HepG2 (cell line): ENCODE results near the gene MYH9. TPM values are rescaled to one million over a fixed set of nuclear protein-coding genes. Genes with fewer than 3 reads are reported as not detected.

Experiments used
- AGO1 ChIP-seq: fragments of 200-400 bp; formaldehyde crosslinking; IDR thresholded peaks from 2 replicates; pipeline ENCODE4 v1.6.1; 2017; ENCODE audit warnings: mild to moderate bottlenecking, low read depth, low read length, moderate library complexity; ENCODE audit not compliant: poor library complexity, severe bottlenecking
- CBFB ChIP-seq: sonication (generic); formaldehyde crosslinking; IDR thresholded peaks from 2 replicates; pipeline ENCODE4 v1.4.0; 2020; ENCODE audit warnings: missing genetic modification reagents
- ETV5 ChIP-seq: IDR thresholded peaks from 2 replicates; pipeline ENCODE4 v1.6.1; 2018; ENCODE audit warnings: missing biosample characterization, missing genetic modification reagents, inconsistent platforms, borderline replicate concordance
- FOXM1 ChIP-seq: sonication (generic); formaldehyde crosslinking; IDR thresholded peaks from 2 replicates; pipeline ENCODE4 v1.5.0; 2020; ENCODE audit warnings: missing genetic modification reagents
- HNRNPL ChIP-seq: fragments of 200-400 bp; formaldehyde crosslinking; IDR thresholded peaks from 2 replicates; pipeline ENCODE4 v1.6.1; 2017; ENCODE audit warnings: mild to moderate bottlenecking, low read depth, low read length
- MEF2D ChIP-seq: sonication (generic); formaldehyde crosslinking; IDR thresholded peaks from 2 replicates; pipeline ENCODE4 v1.5.1; 2020; ENCODE audit warnings: mild to moderate bottlenecking, missing genetic modification reagents
- NCOA2 ChIP-seq: sonication (generic); formaldehyde crosslinking; IDR thresholded peaks from 2 replicates; pipeline ENCODE4 v1.8.0; 2022; ENCODE audit warnings: inconsistent platforms
- NFE2L1 ChIP-seq: sonication (generic); formaldehyde crosslinking; IDR thresholded peaks from 2 replicates; pipeline ENCODE4 v1.4.0; 2020; ENCODE audit warnings: missing genetic modification reagents, mild to moderate bottlenecking, borderline replicate concordance
- NFIB ChIP-seq: sonication (generic); formaldehyde crosslinking; IDR thresholded peaks from 2 replicates; pipeline ENCODE4 v1.9.0; 2021; ENCODE audit warnings: missing genetic modification reagents, mild to moderate bottlenecking, borderline replicate concordance
- NFYC ChIP-seq: IDR thresholded peaks from 2 replicates; pipeline ENCODE4 v1.6.1; 2016; ENCODE audit warnings: missing genetic modification reagents, missing compliant biosample characterization
- SOX6 ChIP-seq, 2 experiments: fragments of 450-650 bp in 1 of 2; sonication (generic) in 1 of 2; formaldehyde crosslinking in 1 of 2; IDR thresholded peaks; 2 replicates each; pipeline versions ENCODE4 v1.4.0 to v1.6.1; 2017 to 2020; ENCODE audit warnings: antibody characterized with exemption in 1 of 2, mild to moderate bottlenecking in 1 of 2, missing genetic modification reagents in 1 of 2
- TCF12 ChIP-seq, 2 experiments: fragments of 450-650 bp in 1 of 2; sonication (generic) in 1 of 2; formaldehyde crosslinking in 1 of 2; IDR thresholded peaks; 2 replicates each; pipeline versions ENCODE4 v1.6.1 to v1.8.0; 2017 to 2022; ENCODE audit warnings: antibody characterized with exemption in 1 of 2, mild to moderate bottlenecking in 1 of 2, missing genetic modification reagents in 1 of 2, moderate library complexity in 1 of 2
- TRIM24 ChIP-seq: sonication (generic); formaldehyde crosslinking; IDR thresholded peaks from 2 replicates; pipeline ENCODE4 v1.8.0; 2022; ENCODE audit warnings: mild to moderate bottlenecking, missing genetic modification reagents
- ZNF136 ChIP-seq: sonication (generic); formaldehyde crosslinking; IDR thresholded peaks from 2 replicates; pipeline ENCODE4 v1.8.1; 2022; ENCODE audit warnings: low read depth, mild to moderate bottlenecking, moderate library complexity, missing genetic modification reagents
- ZNF713 ChIP-seq: sonication (generic); formaldehyde crosslinking; IDR thresholded peaks from 2 replicates; pipeline ENCODE4 v1.4.0; 2020; ENCODE audit warnings: mild to moderate bottlenecking, missing genetic modification reagents
- ZSCAN22 ChIP-seq: sonication (generic); formaldehyde crosslinking; IDR thresholded peaks from 2 replicates; pipeline ENCODE4 v1.4.0; 2020; ENCODE audit warnings: mild to moderate bottlenecking, missing genetic modification reagents
- polyA plus RNA-seq, 8 experiments: library from polyadenylated mRNA; depleted of rRNA in 3 of 8; stranded (reverse) in 7 of 8; unstranded in 1 of 8; fragments of >200 nt; fragmentation: Illumina TruSeq in 4 of 8; extraction: Trizol in 4 of 8; gene quantifications; 2 replicates each; pipeline versions ENCODE4 v1.2.1 to v1.2.3, GENCODE V29; 2011 to 2016; ENCODE audit warnings: low read depth in 4 of 8, missing spikeins in 1 of 8, mixed read lengths in 1 of 8; ENCODE audit not compliant: insufficient read depth in 1 of 8
- total RNA-seq, 5 experiments: library from RNA; depleted of rRNA; stranded (reverse); fragments of >200 nt; fragmentation: Illumina TruSeq; extraction: Trizol; gene quantifications; 2 replicates each; pipeline ENCODE4 v1.2.3, GENCODE V29; 2016; ENCODE audit warnings: low read depth in 1 of 5
- TF ChIP-seq, protein P1 (sequence below): sonication (generic); formaldehyde crosslinking; IDR thresholded peaks from 2 replicates; pipeline ENCODE4 v1.5.0; 2020; ENCODE audit warnings: mild to moderate bottlenecking, missing genetic modification reagents
- TF ChIP-seq, protein P2 (sequence below): sonication (generic); formaldehyde crosslinking; IDR thresholded peaks from 2 replicates; pipeline ENCODE4 v1.4.0; 2020; ENCODE audit warnings: missing genetic modification reagents
- TF ChIP-seq, protein P3 (sequence below): sonication (generic); formaldehyde crosslinking; IDR thresholded peaks from 2 replicates; pipeline ENCODE4 v1.8.0; 2022; ENCODE audit warnings: missing genetic modification reagents, mild to moderate bottlenecking, moderate library complexity, borderline replicate concordance

MYH9 gene
- total and polyA plus RNA-seq, 2 of the 13 experiments (the other 11 are each of a cell fraction or from before 2014, with no cell fraction given), result 50.7 to 98.5 TPM

DNA sequence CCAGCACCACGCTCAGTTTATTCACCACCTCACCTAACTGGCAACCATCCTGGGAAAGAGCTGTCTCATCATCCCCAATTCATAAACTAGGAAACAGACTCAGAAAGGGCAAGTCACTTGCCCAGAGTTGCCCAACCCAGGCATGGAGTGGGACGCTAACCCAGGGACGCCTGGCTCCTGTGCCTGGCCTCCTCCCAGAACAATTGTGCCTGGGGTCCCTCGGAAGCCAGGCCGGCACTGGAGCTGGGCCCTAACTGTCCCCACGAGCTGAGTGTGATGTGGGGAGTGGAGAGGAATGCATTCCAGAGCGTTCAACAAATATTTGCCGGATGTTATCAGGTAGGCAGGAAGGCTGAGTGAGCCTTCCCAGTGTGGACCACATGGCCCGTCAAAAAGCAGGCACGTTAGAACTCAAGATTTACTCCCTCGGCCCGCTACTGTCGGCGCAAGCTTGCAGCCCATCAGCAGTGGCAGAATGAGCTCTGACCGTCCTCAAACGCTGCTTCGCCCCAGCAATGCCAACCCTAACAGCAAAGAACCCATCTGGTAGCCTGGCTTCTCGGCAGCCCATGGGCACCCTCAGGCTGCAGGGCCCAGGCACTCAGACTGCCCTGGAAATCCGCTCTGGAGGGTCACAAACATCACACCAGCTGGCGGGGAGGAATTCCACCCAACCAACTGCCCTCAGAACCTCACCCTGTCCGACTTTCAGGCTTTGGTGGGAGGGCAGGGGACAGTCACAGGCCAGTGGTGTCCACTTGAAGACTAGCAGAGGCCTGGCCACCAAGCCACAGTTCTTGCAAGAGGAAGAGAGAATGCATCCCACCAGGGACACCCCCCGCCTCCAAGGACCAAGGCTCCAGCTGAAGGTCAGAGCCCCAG, 35.6 kb downstream of the MYH9 start (continued):
- TF ChIP-seq HNRNPL (peak; percentile 69; the same call in 1 of the 2 replicates), TCF12 (IDR thresholded peaks at IDR 0.05) (no peak), TCF12 (CRISPR knock-in tag; IDR thresholded peaks at IDR 0.05) (no peak), NFE2L1 (CRISPR knock-in tag) (no peak), TRIM24 (CRISPR knock-in tag) (no peak), AGO1 (no peak), SOX6 (IDR thresholded peaks at IDR 0.05) (no peak), SOX6 (CRISPR knock-in tag; IDR thresholded peaks at IDR 0.05) (peak; percentile 57), NCOA2 (peak; percentile 77), ETV5 (CRISPR knock-in tag) (peak; percentile 95), NFIB (CRISPR knock-in tag) (no peak), FOXM1 (CRISPR knock-in tag) (no peak), ZSCAN22 (CRISPR knock-in tag) (no peak), ZNF713 (0 out of 2 replicates have a peak, but pooled peaks have one; percentile 26), ZNF136 (CRISPR knock-in tag) (no peak), NFYC (no peak; the same call in 1 of the 2 replicates), CBFB (no peak), MEF2D (CRISPR knock-in tag) (no peak)
- TF ChIP-seq, protein P1, sequence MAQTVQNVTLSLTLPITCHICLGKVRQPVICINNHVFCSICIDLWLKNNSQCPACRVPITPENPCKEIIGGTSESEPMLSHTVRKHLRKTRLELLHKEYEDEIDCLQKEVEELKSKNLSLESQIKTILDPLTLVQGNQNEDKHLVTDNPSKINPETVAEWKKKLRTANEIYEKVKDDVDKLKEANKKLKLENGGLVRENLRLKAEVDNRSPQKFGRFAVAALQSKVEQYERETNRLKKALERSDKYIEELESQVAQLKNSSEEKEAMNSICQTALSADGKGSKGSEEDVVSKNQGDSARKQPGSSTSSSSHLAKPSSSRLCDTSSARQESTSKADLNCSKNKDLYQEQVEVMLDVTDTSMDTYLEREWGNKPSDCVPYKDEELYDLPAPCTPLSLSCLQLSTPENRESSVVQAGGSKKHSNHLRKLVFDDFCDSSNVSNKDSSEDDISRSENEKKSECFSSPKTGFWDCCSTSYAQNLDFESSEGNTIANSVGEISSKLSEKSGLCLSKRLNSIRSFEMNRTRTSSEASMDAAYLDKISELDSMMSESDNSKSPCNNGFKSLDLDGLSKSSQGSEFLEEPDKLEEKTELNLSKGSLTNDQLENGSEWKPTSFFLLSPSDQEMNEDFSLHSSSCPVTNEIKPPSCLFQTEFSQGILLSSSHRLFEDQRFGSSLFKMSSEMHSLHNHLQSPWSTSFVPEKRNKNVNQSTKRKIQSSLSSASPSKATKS (CRISPR knock-in tag), result no peak
- TF ChIP-seq, protein P2, sequence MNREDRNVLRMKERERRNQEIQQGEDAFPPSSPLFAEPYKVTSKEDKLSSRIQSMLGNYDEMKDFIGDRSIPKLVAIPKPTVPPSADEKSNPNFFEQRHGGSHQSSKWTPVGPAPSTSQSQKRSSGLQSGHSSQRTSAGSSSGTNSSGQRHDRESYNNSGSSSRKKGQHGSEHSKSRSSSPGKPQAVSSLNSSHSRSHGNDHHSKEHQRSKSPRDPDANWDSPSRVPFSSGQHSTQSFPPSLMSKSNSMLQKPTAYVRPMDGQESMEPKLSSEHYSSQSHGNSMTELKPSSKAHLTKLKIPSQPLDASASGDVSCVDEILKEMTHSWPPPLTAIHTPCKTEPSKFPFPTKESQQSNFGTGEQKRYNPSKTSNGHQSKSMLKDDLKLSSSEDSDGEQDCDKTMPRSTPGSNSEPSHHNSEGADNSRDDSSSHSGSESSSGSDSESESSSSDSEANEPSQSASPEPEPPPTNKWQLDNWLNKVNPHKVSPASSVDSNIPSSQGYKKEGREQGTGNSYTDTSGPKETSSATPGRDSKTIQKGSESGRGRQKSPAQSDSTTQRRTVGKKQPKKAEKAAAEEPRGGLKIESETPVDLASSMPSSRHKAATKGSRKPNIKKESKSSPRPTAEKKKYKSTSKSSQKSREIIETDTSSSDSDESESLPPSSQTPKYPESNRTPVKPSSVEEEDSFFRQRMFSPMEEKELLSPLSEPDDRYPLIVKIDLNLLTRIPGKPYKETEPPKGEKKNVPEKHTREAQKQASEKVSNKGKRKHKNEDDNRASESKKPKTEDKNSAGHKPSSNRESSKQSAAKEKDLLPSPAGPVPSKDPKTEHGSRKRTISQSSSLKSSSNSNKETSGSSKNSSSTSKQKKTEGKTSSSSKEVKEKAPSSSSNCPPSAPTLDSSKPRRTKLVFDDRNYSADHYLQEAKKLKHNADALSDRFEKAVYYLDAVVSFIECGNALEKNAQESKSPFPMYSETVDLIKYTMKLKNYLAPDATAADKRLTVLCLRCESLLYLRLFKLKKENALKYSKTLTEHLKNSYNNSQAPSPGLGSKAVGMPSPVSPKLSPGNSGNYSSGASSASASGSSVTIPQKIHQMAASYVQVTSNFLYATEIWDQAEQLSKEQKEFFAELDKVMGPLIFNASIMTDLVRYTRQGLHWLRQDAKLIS (CRISPR knock-in tag), result 0 out of 2 replicates have a peak, but pooled peaks have one; percentile 23
- TF ChIP-seq, protein P3, sequence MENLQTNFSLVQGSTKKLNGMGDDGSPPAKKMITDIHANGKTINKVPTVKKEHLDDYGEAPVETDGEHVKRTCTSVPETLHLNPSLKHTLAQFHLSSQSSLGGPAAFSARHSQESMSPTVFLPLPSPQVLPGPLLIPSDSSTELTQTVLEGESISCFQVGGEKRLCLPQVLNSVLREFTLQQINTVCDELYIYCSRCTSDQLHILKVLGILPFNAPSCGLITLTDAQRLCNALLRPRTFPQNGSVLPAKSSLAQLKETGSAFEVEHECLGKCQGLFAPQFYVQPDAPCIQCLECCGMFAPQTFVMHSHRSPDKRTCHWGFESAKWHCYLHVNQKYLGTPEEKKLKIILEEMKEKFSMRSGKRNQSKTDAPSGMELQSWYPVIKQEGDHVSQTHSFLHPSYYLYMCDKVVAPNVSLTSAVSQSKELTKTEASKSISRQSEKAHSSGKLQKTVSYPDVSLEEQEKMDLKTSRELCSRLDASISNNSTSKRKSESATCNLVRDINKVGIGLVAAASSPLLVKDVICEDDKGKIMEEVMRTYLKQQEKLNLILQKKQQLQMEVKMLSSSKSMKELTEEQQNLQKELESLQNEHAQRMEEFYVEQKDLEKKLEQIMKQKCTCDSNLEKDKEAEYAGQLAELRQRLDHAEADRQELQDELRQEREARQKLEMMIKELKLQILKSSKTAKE, result peak; percentile 59; the same call in 1 of the 2 replicates
